ENCODE results near the gene FBXO2.
A peak's percentile ranks its signal among the peaks of the same experiment; 100 is the strongest.

The FBXO2 gene

DNA sequence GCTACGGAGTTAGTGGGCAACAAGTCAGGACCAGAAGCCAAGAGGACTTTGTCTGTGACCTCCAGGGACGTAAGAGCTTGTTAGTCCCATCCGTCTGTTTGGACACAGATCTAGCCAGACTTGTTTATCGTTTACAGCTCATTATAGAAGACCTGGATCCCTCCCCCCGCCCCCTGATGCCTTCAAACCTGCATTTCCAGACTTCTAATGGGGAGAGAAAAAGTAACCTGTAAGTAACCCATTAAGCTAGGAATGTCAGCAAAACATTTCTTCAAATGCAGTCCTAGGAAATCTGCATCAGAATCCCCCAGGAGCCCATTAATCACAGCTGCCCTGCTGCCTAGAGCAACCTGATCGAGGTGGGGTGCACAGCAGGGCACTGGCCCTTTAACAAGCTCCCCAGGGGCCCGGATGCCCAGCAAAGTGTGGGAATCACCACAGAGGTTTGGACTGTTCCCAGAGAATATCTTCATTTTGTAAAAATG is 28.1 kb upstream of the FBXO2 start:
- DNase-seq, result peak in 1 of 3 experiments; percentile 55

GRCh38 chr1:11681071-11681771 is 27.0 kb upstream of the FBXO2 start, which contains the start of gene MAD2L2:
Gene MAD2L2, minus strand, starts transcription at chr1:11681148. Its CDS starts 547 bp downstream, at chr1:11680601.
- DNase-seq, result peak; percentile 84 to 95 (median 92)

DNA sequence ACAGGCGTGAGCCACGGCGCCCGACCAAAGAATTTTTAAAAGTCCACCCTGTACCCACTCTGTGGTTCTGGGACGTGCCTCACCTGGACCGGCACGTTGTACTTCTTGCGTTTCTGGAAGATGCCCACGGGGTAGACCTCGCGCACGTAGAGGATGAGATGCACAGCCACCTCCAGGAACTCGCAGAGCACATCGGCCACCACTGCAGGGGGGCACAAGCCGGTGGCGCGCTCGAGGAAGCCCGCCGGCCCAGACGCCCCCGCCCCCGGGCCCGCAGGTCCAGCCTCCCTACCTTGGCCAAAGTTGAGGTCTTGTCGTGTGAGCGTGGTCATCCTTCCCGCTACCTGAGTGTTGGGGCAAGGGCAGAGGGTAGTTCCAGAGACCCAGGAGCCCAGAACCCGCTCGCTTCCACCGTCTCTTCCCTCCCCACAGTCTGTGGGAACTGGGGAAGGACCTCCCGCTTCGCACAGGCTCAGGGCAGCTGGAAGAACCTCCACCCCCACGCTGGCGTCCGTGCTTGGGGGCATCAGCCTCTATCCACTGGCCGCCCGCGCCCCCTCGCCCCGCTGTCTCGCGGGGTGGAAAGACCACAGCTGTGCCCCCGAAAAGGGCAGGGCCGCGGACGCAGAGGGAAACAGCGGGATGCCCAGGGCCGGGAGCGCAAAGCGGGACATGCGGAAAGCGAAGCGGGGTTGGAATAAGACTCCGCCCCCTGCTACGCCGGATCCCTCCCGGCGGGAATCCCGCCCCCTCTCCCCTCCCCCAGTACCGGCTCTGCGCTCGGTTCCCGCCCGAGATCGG is 26.2 kb upstream of the FBXO2 start:
- DNase-seq, result peak in 2 of 3 experiments; percentile 82 to 85

DNA sequence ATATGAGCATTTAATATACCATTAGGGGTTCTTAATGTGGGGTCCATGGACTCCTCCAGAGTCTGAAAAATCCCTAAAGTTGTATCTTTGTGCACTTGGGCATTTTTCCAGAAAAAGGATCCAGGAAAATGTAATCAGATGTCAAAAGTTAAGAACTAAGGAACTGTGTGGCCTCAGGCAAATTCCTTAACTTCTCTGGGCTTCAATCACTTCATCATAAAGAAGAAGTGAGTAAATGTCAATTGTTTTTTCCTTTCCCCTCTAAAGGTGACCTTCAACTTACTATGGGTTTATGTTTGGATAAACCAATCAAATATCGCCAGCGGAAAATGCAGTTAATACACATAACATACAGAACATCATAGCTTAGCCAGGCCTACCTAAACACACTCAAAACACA is 24.2 kb upstream of the FBXO2 start:
- no peak for DNase-seq

GRCh38 chr1:11676386-11677103 is 22.3 kb upstream of the FBXO2 start:
- DNase-seq, result no peak

DNA sequence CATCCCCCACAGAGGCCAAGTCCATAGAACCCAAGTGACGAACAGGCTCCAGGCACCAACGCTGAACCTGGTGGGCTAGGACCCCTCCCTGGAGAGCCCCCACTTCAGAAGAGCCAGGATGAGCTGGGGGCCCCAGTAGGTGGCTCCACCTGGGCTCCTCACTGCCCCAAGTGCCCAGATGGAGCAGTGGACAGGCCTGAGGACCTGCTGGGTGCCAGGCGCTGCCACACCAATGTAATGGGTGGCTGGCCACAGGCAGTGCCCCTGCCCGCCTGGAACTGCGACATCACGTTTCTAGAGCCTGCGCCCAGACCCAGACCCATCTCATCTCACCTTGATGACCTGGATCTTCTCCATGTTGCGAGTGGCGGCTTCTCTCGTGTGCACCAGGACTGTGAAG is 21.1 kb upstream of the FBXO2 start:
- no peak for DNase-seq

DNA sequence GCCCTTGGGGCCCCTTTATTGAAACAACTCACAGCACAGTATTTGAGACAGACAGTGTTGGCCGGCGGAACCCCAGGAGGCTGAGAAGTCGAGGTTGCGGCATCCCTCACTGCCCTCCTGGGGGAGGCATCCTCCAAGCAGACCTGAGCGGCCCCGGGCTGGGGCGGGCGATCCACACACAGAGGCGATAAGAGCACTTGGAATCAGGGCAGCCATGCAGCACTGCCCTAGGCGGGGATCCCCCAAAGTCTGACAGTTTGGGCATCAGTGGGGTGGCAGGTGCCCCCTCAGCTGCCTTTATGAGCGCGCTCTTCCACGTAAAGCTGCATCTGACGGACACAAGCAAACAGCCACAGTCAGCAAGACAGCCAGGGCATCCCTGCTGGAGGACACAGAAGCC is 20.3 kb upstream of the FBXO2 start:
- no peak for DNase-seq

GRCh38 chr1:11673089-11673769 is 19.0 kb upstream of the FBXO2 start:
- no peak for DNase-seq

DNA sequence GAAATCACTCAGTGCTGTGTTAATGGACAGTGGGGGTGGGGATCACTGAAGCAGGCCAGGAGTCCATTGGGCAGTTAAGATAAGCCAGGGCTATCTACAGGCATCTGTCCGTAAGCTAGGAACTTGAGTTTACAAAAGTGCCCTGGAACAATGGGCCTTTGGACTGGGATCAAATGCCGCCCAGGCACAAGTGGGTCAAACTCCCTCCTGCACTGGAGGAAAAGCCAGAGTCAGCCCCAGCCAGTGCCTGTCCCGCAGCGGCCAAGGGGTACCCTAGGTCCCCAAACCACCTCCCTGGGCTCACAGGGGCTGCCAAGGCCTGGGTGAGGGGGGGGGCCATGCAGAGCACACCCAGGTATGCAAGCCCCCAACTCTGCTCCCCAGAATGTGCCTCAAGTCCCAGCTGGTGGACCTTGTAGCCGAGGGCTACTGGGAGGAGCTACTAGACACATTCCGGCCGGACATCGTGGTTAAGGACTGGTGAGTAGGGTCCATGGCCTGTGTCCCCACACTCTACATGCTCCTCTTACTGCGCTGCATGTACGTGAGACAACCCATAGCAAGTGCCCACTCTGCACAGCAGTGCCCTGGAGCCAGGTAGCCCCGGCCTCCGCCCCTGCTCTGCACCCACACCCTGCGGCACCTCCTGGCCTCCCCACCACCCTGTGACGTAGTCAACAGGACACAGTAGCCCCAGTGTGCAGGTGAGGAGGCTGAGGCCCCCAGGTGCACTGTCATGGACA is 17.5 kb upstream of the FBXO2 start:
- no peak for DNase-seq

DNA sequence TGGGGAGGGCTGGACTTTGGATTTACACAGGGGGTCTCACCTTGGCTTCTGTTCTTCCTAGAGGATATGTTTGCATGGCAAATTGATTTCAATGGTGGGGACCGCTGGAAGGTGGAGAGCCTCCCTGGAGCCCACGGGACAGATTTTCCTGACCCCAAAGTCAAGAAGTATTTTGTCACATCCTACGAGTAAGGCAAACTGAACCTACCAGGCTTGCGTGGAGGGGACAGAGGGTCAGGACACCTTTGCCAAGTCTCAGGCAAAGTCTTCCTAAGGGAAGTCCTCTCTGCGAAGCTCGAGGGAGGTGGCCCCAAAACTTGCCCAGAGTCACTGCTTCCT is 16.9 kb upstream of the FBXO2 start:
- DNase-seq, result no peak

DNA sequence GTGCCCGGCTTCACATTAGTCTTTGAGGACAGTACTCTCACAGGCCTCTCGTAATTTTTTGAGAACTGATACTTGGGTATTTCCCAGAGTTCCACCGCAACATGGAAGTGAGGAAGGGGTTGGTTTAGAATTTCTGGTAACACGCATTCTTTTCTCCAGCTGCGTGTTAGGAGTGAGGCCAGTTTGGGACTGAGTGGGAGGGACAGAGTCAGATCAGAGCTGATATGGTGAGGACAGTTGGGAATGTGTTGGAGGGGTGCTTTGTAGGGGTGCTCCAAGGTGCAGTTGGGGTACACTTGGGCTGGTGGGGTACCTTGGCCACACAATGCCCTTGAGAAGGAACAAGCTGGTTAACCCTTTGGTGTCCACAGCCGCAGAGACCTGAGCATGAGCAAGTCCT is 16.5 kb upstream of the FBXO2 start:
- DNase-seq, result no peak

GRCh38 chr1:11668516-11668915 is 14.3 kb upstream of the FBXO2 start:
- DNase-seq, result no peak

DNA sequence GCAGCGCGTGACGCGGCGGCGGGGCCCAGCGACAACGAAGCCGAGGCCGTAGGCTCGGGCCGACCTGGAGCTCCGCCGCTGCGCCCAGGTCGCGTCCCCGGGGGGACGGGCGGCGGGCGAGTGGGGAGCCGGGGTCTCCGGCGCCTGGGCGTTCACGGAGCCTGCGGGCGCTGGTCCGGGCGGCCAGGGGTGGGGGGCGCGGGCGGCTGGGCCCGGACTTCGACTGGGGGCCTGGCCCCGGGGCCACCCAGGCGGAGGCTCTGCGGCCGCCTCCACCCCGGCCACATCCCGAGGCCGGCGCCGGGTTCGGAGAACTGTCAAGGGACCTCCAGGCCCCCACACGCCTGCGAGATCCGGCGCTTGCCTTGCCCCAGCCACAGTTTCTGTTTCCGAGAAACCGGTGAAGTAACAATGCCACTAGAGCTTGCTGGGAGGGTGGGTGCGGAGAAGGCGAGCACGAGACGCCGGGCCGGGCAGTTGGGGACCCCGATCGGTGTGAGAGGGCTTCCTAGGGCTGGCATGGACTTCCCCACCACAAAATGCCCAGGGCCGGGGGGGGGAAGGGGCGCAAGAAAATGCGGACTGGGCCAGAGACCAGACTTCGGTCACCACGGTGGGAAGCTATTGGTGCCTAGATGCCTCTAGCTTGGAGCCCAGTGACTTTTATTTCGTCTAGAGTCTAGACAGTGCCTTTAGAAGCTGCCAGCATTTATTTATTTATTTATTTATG is 10.3 kb upstream of the FBXO2 start:
- DNase-seq, result peak in 2 of 3 experiments; percentile 58 to 74

DNA sequence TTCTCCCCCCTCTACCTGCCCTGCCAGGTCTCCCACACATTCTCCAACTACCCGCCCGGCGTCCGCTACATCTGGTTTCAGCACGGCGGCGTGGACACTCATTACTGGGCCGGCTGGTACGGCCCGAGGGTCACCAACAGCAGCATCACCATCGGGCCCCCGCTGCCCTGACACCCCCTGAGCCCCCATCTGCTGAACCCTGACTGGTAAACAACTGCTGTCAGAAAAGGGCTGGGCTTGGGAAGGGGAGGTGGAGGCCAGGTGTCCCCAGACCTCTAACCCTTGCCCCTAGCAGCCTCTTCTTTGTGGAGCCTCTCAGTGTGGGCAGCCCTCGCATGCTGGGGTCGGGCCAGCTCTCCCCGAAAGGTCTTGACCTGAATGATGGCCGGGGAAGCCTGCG is 6.9 kb upstream of the FBXO2 start:
- no peak for DNase-seq

GRCh38 chr1:11659748-11660147 is 5.5 kb upstream of the FBXO2 start:
- no peak for DNase-seq

DNA sequence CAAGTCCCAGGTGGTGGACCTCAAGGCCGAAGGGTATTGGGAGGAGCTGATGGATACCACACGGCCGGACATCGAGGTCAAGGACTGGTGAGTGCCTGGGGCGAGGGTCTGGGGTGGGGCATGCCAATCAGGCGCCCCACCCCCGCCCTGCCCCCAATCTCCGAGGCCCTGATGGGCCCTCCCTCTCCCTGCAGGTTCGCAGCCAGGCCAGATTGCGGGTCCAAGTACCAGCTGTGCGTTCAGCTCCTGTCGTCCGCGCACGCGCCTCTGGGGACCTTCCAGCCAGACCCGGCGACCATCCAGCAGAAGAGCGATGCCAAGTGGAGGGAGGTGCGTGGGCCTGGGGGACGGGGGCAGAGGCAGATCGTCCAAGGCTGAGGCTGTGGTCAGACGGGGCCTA is 4.3 kb upstream of the FBXO2 start:
- no peak for DNase-seq

- DNase-seq, result peak in 1 of 3 experiments; percentile 6
Observed at GRCh38 chr1:11657654-11658053, 3.4 kb upstream of the FBXO2 start.

DNA sequence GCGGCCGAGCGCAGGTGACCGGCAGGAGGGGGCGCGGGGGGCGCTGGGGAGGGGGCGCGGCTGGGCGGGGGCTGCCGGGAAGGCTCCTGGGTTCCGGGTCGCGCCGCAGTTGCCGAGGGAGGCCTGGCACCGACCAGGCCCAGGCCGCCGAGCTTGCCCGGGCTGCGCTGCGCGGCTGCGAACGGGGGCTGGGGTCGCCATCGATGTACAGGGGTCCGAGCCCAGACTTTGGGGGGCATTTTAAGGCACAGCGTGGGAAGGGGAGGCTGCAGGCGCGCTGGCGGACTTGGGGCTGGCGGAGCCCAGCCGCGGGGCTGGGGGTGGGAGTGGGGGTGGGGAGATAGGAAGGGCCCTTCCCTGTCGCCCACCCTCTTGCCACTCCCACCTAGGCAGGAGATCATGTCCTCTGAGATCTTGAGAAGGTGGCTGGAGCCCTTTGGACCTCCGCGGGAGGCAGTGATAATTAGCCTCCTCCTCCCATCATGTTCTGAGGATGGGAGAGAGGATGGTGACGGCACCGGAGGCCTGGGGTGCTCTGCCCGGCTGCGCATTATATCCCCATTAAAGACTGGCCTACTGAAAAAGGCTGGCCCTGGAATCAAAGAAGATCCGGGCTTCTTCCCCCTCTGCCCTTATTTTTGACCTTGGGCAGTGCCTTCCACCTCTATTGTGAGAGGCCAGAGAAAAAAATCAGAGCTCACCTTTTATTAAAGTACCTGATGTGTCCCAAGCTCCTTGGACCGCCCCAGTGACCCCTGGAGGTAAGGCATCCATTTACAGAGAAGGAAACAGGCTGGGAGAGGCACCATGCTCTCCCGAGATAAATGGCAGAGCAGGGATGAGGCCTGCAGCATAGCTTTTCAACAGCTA is 945 bp upstream of the FBXO2 start:
- DNase-seq, result peak in 2 of 3 experiments; percentile 36 to 54

GRCh38 chr1:11653861-11654136 is 430 bp downstream of the FBXO2 start:
- DNase-seq, result no peak

DNA sequence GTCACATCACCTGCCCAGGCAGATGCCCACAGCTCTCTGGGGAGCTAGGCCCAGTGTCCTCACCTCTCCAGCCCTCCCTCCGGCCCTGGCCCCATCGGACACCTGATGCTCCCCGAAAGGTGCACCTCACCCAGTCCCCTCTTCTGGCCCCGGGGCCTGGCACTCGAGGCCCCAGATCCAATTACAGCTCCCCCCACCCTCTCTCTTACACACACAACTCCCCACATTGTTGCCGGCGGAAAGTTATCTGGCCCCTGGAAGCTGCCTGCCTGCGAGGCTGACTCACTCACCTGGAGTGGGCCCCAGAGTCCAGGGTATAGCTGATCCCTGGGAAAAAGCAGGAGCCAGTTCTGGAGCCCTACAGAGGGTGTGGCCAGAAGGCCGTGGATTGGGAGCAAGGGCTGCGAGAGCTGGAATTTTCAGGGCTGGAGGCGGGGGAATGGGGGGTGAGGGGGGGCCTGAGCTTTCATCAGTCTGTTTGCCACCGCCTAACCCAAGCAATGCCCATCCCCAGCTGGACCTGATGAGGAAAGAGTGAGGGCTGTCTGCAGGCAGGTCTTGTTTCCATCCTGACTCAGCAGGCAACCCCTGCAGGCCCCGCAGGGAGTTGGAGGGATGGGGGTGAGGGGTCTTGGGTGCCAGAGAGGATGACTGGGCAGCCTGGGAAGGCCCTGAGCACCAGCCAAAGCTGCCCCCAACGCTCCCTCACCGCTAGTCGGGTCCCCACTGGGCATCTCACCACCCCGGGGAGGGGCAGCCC is 948 bp downstream of the FBXO2 start:
- DNase-seq, result no peak
